ENCODE measurements around the gene TMEM17.

Gene TMEM17, protein sequence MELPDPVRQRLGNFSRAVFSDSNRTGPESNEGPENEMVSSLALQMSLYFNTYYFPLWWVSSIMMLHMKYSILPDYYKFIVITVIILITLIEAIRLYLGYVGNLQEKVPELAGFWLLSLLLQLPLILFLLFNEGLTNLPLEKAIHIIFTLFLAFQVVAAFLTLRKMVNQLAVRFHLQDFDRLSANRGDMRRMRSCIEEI
- long read RNA-seq, transcript TMEM17-201 (4 exons, 1,797 nt): major isoform, 5 of 5 reads
- long read RNA-seq, partial matches to known transcripts: 0 of 5 reads
- long read RNA-seq, other reads (novel, unspliced or antisense): 0 of 5 reads

DNA sequence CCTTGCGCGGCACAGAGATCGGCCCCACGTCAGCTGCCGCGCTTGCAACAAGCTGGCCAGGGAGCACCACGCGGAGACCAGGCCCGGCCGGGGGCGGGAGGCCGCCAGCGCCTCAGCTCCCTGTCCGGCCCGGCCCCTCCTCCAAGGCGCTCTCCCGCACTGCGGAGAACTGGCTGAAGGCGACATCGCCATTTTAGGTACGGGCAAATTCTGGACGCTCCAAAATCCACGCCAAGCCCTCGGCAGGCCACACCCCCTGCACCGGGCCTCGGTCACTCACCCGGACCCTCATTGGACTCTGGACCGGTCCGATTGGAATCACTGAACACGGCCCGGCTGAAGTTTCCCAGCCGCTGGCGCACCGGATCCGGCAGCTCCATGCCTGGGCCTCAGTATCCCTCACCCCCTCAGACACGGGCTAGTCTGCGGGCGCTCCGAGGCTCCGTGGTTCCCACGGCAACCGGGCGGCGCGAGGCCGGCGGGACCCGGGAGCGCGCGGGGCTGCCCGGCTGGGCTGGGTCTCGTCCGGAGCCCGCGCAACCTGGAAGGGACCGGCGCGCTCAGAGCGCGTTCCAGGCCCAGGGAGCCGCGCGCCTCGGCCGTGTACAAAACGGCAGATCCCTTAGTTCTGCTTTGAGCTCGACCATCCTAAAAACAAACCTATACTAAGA, at the start of gene TMEM17:
TSS of gene TMEM17 (minus strand) at position 446 of the 671 bp plus-strand sequence. CDS start at position 380, 66 bp downstream.
- peak within 1 kb of the TSS; percentile 78 for H3K27ac ChIP-seq (replicated peaks)
- no peaks in the 10 kb centered on the region for H3K27me3 ChIP-seq (ENCODE audit: insufficient read depth, poor library complexity, severe bottlenecking)
- peak within 1 kb of the TSS; percentile 95 for H3K4me3 ChIP-seq (replicated peaks; ENCODE audit: insufficient read depth, low read length)
- TF ChIP-seq POLR2AphosphoS5 (IDR thresholded peaks at IDR 0.05; ENCODE audit: low read depth) (0 out of 2 replicates have a peak, but pooled peaks have one; percentile 2), CTCF (IDR thresholded peaks at IDR 0.05; ENCODE audit: insufficient read depth, low read length) (no peak), GABPA (IDR thresholded peaks at IDR 0.05; ENCODE audit: low read depth) (no peak), REST (IDR thresholded peaks at IDR 0.05; ENCODE audit: insufficient replicate concordance, low read depth) (no peak), SPI1 (IDR thresholded peaks at IDR 0.05; ENCODE audit: borderline replicate concordance, low read depth) (no peak)
- DNase-seq (ENCODE audit: low read depth in 1 of 2, low spot score in 1 of 2): peak; percentile 45 to 84

DNA sequence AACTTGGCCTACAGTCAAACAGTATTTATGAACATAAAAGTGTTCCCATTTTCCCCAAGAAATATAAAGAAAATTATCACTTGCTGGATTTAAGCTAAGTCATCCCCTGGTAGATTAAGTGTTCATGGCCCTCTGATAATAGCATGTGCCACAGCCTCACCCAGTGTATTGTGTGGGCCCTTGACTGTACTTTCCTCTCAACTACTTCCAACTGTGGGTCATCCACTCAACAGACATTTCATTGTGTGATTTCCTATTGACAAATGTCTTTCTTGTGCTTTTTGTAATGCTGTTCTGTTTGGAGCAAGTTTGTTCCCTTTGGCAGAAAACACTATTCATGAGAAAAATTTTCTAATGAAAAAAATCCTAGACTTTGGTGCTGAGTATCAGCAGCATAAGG, 48.4 kb upstream of the TMEM17 start:
- H3K4me3 ChIP-seq (replicated peaks; ENCODE audit: insufficient read depth, low read length): no peak overlapping the region
- TF ChIP-seq REST (IDR thresholded peaks at IDR 0.05; ENCODE audit: insufficient replicate concordance, low read depth) (no peak), SPI1 (IDR thresholded peaks at IDR 0.05; ENCODE audit: borderline replicate concordance, low read depth) (no peak), POLR2AphosphoS5 (IDR thresholded peaks at IDR 0.05; ENCODE audit: low read depth) (no peak), GABPA (IDR thresholded peaks at IDR 0.05; ENCODE audit: low read depth) (no peak), CTCF (IDR thresholded peaks at IDR 0.05; ENCODE audit: insufficient read depth, low read length) (no peak)

DNA sequence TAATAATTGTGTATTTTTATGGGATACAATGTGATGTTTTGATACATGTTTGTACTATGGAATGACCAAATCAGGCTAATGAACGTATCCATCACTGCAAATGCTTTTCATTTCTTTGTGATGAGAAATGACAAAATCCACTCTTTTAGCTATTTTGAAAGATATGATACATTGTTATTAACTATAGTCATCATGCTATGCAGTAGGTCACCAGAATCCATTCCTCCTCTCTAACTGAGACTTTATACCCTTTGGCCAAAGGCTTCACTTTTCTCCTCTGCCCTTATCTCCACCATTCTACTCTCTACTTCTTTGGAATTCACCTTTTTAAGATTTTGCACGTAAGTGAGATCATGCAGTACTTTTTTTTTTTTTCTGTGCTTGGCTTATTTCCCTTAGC, 44.5 kb upstream of the TMEM17 start:
- no peak for DNase-seq (ENCODE audit: low read depth in 1 of 2, low spot score in 1 of 2)
- H3K27ac ChIP-seq (replicated peaks): no peak overlapping the region
- no peak for TF ChIP-seq SPI1 (IDR thresholded peaks at IDR 0.05; ENCODE audit: borderline replicate concordance, low read depth)
- TF ChIP-seq GABPA (IDR thresholded peaks at IDR 0.05; ENCODE audit: low read depth): no peak
- TF ChIP-seq REST (IDR thresholded peaks at IDR 0.05; ENCODE audit: insufficient replicate concordance, low read depth): no peak
- no peak for TF ChIP-seq POLR2AphosphoS5 (IDR thresholded peaks at IDR 0.05; ENCODE audit: low read depth)
- no peak for TF ChIP-seq CTCF (IDR thresholded peaks at IDR 0.05; ENCODE audit: insufficient read depth, low read length)
- H3K27me3 ChIP-seq (ENCODE audit: insufficient read depth, poor library complexity, severe bottlenecking): no peaks in the 10 kb centered on the region
- H3K4me3 ChIP-seq (replicated peaks; ENCODE audit: insufficient read depth, low read length): no peak overlapping the region

More for the DNA sequence above, 48.4 kb upstream of the TMEM17 start:
- no peak for DNase-seq (ENCODE audit: low read depth in 1 of 2, low spot score in 1 of 2)
- H3K27ac ChIP-seq (replicated peaks): no peak overlapping the region
- no peaks in the 10 kb centered on the region for H3K27me3 ChIP-seq (ENCODE audit: insufficient read depth, poor library complexity, severe bottlenecking)

Data from HL-60 (cell line).